ENCODE results near the gene AHCYL2.

DNA sequence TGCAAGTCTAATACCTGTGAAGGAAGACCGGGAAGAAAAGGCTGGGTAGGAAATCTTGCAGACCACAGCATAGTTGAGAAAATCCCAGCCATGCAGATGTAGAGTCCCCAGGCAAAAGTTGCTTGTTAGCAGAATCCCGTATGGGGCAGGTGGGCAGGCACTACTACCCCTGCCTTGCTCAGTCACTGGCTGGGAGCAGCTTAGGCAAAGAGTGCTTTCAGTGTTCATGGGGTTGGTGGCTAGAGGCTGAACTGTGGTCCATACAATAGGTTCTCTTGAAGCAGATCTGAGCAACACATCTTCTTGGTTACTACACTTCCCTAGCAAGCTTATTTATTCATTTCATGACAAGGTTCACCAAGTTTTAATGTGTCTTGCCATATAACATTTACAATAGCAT lies 92.6 kb downstream of the AHCYL2 start:
- TF ChIP-seq, protein P1, sequence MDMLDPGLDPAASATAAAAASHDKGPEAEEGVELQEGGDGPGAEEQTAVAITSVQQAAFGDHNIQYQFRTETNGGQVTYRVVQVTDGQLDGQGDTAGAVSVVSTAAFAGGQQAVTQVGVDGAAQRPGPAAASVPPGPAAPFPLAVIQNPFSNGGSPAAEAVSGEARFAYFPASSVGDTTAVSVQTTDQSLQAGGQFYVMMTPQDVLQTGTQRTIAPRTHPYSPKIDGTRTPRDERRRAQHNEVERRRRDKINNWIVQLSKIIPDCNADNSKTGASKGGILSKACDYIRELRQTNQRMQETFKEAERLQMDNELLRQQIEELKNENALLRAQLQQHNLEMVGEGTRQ (CRISPR knock-in tag; IDR thresholded peaks at IDR 0.05): no peak
- TF ChIP-seq CTCF (IDR thresholded peaks at IDR 0.05) (no peak), CREM (CRISPR knock-in tag; IDR thresholded peaks at IDR 0.05) (no peak), HMGXB4 (CRISPR knock-in tag; IDR thresholded peaks at IDR 0.05) (no peak), OVOL2 (CRISPR knock-in tag; IDR thresholded peaks at IDR 0.05; ENCODE audit: borderline replicate concordance) (no peak), ESRRA (CRISPR knock-in tag; IDR thresholded peaks at IDR 0.05; ENCODE audit: borderline replicate concordance) (no peak), TEAD4 (CRISPR knock-in tag; IDR thresholded peaks at IDR 0.05) (no peak), JUN (CRISPR knock-in tag; IDR thresholded peaks at IDR 0.05) (no peak), USF1 (CRISPR knock-in tag; IDR thresholded peaks at IDR 0.05) (no peak), TP53 (CRISPR knock-in tag; IDR thresholded peaks at IDR 0.05) (no peak), TCF7 (CRISPR knock-in tag; IDR thresholded peaks at IDR 0.05; ENCODE audit: low read depth) (no peak)
